Mesenchymal stem cell (in vitro differentiated cells and primary cell): Measurements from ENCODE around the gene HOXB13.
A peak's percentile ranks its signal among the peaks of the same experiment; 100 is the strongest.

Source experiments
- DNase-seq: peaks from one replicate; pipeline ENCODE4 v3.0.0-alpha.2; 2013
- H2AFZ ChIP-seq: one replicate; pipeline ENCODE4 v1.6.1; 2013; ENCODE audit warnings: low read depth, mild to moderate bottlenecking, control low read depth, inconsistent platforms, low read length, moderate library complexity
- H2AK5ac ChIP-seq: 2 replicates; pipeline ENCODE4 v1.6.1; 2013; ENCODE audit warnings: low read length, moderate library complexity, mild to moderate bottlenecking, inconsistent platforms; ENCODE audit not compliant: severe bottlenecking
- H2BK120ac ChIP-seq: one replicate; pipeline ENCODE4 v1.6.1; 2013; ENCODE audit warnings: low read depth, mild to moderate bottlenecking, inconsistent platforms, low read length, moderate library complexity
- H2BK12ac ChIP-seq, 2 experiments: one replicate each; pipeline ENCODE4 v1.6.1; 2013; ENCODE audit warnings: inconsistent platforms in 2 of 2, low read length in 2 of 2, mild to moderate bottlenecking in 2 of 2, moderate library complexity in 2 of 2, control low read depth in 1 of 2
- H2BK15ac ChIP-seq: one replicate; pipeline ENCODE4 v1.6.1; 2013; ENCODE audit warnings: mild to moderate bottlenecking, low read depth, inconsistent platforms; ENCODE audit not compliant: poor library complexity, severe bottlenecking
- H2BK5ac ChIP-seq: 2 replicates; pipeline ENCODE4 v1.6.1; 2013; ENCODE audit warnings: low read depth, mild to moderate bottlenecking, low read length, control low read depth, inconsistent platforms; ENCODE audit not compliant: poor library complexity, severe bottlenecking
- H3K14ac ChIP-seq, 2 experiments: one replicate each; pipeline ENCODE4 v1.6.1; 2013; ENCODE audit warnings: inconsistent platforms in 2 of 2, low read length in 2 of 2, control low read depth in 1 of 2, mild to moderate bottlenecking in 1 of 2, moderate library complexity in 1 of 2
- H3K18ac ChIP-seq, 2 experiments: one replicate each; pipeline ENCODE4 v1.6.1; 2013; ENCODE audit warnings: inconsistent platforms in 2 of 2, low read length in 2 of 2, control low read depth in 1 of 2, low read depth in 1 of 2, mild to moderate bottlenecking in 1 of 2
- H3K23ac ChIP-seq, 2 experiments: one replicate each; pipeline ENCODE4 v1.6.1; 2013; ENCODE audit warnings: inconsistent platforms in 2 of 2, low read length in 2 of 2, mild to moderate bottlenecking in 2 of 2, moderate library complexity in 2 of 2, control low read depth in 1 of 2
- H3K27ac ChIP-seq: 2 replicates; pipeline ENCODE4 v1.5.1; 2013; ENCODE audit warnings: mild to moderate bottlenecking, moderate library complexity, low read length, control low read depth, inconsistent platforms; ENCODE audit not compliant: poor library complexity, severe bottlenecking
- H3K27me3 ChIP-seq, 2 experiments: 2 replicates each; pipeline versions ENCODE4 v1.6.1 to v1.7.0; 2013; ENCODE audit warnings: low read length in 2 of 2, mild to moderate bottlenecking in 2 of 2, moderate library complexity in 2 of 2, control low read depth in 1 of 2, inconsistent platforms in 1 of 2; ENCODE audit not compliant: control insufficient read depth in 1 of 2, insufficient read depth in 1 of 2
- H3K36me3 ChIP-seq, 2 experiments: 2 replicates each; pipeline versions ENCODE4 v1.6.1 to v1.7.0; 2013; ENCODE audit warnings: low read length in 2 of 2, control low read depth in 1 of 2, inconsistent platforms in 1 of 2, low read depth in 1 of 2, mild to moderate bottlenecking in 1 of 2; ENCODE audit not compliant: insufficient read depth in 2 of 2, control insufficient read depth in 1 of 2
- H3K4ac ChIP-seq, 2 experiments: one replicate each; pipeline ENCODE4 v1.6.1; 2013; ENCODE audit warnings: inconsistent platforms in 2 of 2, low read length in 2 of 2, mild to moderate bottlenecking in 2 of 2, moderate library complexity in 2 of 2, control low read depth in 1 of 2, low read depth in 1 of 2
- H3K4me1 ChIP-seq: 2 replicates; pipeline ENCODE4 v1.6.1; 2013; ENCODE audit warnings: low read depth, low read length, control low read depth; ENCODE audit not compliant: control insufficient read depth, insufficient read depth
- H3K4me2 ChIP-seq: 2 replicates; pipeline ENCODE4 v1.6.1; 2013; ENCODE audit warnings: low read length, mild to moderate bottlenecking, inconsistent platforms; ENCODE audit not compliant: poor library complexity, severe bottlenecking
- H3K4me3 ChIP-seq, 2 experiments: 2 replicates each; pipeline versions ENCODE4 v1.5.1 to v1.7.0; 2013; ENCODE audit warnings: low read length in 2 of 2, mild to moderate bottlenecking in 2 of 2, control low read depth in 1 of 2, low read depth in 1 of 2; ENCODE audit not compliant: insufficient read depth in 1 of 2
- H3K79me1 ChIP-seq: replicated peaks from 2 replicates; pipeline ENCODE4 v1.6.1; 2013; ENCODE audit warnings: mild to moderate bottlenecking, control low read depth, low read length, inconsistent platforms; ENCODE audit not compliant: poor library complexity, severe bottlenecking
- H3K9ac ChIP-seq: 2 replicates; pipeline ENCODE4 v1.7.0; 2013; ENCODE audit warnings: mild to moderate bottlenecking, low read length, moderate library complexity
- H3K9me3 ChIP-seq: 2 replicates; pipeline ENCODE4 v1.7.0; 2013; ENCODE audit warnings: mild to moderate bottlenecking, low read length; ENCODE audit not compliant: control insufficient read depth
- H4K8ac ChIP-seq: one replicate; pipeline ENCODE4 v1.6.1; 2013; ENCODE audit warnings: inconsistent platforms, mild to moderate bottlenecking, low read length, moderate library complexity
- H4K91ac ChIP-seq: one replicate; pipeline ENCODE4 v1.6.1; 2013; ENCODE audit warnings: mild to moderate bottlenecking, low read length, inconsistent platforms
- WGBS: methylation state at CpG from one replicate; pipeline ENCODE4 v1.1.7; 2013; ENCODE audit warnings: mixed read lengths; 5-methylcytosine and 5-hydroxymethylcytosine counted together

Gene HOXB13

DNA sequence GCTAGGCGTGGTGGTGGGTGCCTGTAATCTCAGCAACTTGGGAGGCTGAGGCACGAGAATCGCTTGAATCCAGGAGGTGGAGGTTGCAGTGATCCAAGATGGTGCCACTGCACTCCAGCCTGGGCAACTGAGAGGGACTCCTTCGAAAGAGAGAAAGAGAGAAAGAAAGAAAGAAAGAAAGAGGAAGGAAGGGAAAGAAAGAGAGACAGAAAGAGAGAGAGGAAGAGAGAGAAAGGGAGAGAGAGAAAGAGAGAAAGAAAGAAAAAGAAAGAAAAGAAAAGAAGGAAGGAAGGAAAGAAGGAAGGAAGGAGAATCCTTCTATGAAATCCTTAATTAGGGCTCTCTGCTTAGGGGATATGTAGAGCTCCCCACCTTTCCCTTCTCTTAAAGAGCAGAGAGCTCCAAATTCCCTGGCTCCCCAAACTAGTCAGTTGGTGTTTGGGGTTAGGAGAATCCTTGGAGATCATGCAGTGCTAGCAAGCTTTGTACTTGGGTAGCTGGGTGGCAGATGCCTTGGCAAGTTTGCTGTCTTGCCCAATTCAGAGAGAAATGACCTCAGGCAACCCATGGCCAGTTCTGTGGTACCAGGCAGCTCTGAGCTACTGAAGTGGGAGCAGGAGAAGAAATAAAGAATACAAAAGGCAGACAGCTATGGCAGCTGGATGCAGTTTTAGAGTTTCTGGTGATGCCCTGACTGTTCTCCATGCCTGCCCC is 8.9 kb upstream of the HOXB13 start:
- H3K27ac ChIP-seq: no peak overlapping the region
- H2BK5ac ChIP-seq: no peak overlapping the region
- no peak overlapping the region for H2BK12ac ChIP-seq
- H3K9me3 ChIP-seq: no peaks in the 10 kb centered on the region
- no peak overlapping the region for H3K4ac ChIP-seq
- no peak for DNase-seq
- no peak overlapping the region for H3K9ac ChIP-seq
- H2BK15ac ChIP-seq: no peak overlapping the region
- H2AK5ac ChIP-seq: no peak overlapping the region
- WGBS: 82% methylated on average over 4 of the region's 4 CpGs
- peaks cover 5% of the 10 kb centered on the region for H3K4me1 ChIP-seq
- H3K27me3 ChIP-seq: peaks cover 94 to 99% of the 10 kb centered on the region in 2 experiments
- no peak overlapping the region for H3K23ac ChIP-seq
- no peak overlapping the region for H3K14ac ChIP-seq
- no peak overlapping the region for H2BK120ac ChIP-seq
- H3K4me2 ChIP-seq: no peak overlapping the region
- no peak overlapping the region for H4K91ac ChIP-seq
- H2AFZ ChIP-seq: no peak overlapping the region
- H3K4me3 ChIP-seq: no peak overlapping the region
- H4K8ac ChIP-seq: no peak overlapping the region
- H3K79me1 ChIP-seq: no peaks in the 10 kb centered on the region
- H3K36me3 ChIP-seq: no peaks in the 10 kb centered on the region
- no peak overlapping the region for H3K18ac ChIP-seq

DNA sequence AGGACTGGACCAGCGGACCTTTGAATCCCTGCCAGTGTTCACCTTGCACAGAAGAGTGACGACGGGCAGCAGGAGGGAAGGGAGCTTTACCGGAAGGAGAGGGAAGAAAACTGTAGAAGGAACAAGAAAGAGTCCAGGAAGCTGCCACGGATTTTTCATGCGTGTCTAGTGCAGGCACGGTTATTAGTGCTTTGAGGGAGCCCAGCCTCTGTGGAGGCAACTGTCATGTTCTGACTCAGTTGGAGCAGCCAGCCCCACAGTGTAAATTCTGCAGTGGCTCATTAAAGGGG is 6.5 kb upstream of the HOXB13 start:
- Histone ChIP-seq H3K18ac (no peak overlapping the region), H3K36me3 (no peaks in the 10 kb centered on the region), H4K8ac (no peak overlapping the region), H4K91ac (no peak overlapping the region), H3K23ac (no peak overlapping the region), H3K79me1 (no peaks in the 10 kb centered on the region), H2BK120ac (no peak overlapping the region), H2BK15ac (no peak overlapping the region), H3K9me3 (no peaks in the 10 kb centered on the region), H2BK5ac (no peak overlapping the region), H2AK5ac (no peak overlapping the region), H3K27me3 (peaks cover 96 to 98% of the 10 kb centered on the region in 2 experiments), H2BK12ac (no peak overlapping the region), H3K4ac (no peak overlapping the region), H3K9ac (no peak overlapping the region), H3K4me2 (no peak overlapping the region), H3K14ac (no peak overlapping the region), H3K27ac (no peak overlapping the region), H2AFZ (no peak overlapping the region), H3K4me1 (peaks cover 5% of the 10 kb centered on the region), H3K4me3 (no peak overlapping the region)
- WGBS: 14% methylated on average over 7 of the region's 7 CpGs
- DNase-seq: no peak

DNA sequence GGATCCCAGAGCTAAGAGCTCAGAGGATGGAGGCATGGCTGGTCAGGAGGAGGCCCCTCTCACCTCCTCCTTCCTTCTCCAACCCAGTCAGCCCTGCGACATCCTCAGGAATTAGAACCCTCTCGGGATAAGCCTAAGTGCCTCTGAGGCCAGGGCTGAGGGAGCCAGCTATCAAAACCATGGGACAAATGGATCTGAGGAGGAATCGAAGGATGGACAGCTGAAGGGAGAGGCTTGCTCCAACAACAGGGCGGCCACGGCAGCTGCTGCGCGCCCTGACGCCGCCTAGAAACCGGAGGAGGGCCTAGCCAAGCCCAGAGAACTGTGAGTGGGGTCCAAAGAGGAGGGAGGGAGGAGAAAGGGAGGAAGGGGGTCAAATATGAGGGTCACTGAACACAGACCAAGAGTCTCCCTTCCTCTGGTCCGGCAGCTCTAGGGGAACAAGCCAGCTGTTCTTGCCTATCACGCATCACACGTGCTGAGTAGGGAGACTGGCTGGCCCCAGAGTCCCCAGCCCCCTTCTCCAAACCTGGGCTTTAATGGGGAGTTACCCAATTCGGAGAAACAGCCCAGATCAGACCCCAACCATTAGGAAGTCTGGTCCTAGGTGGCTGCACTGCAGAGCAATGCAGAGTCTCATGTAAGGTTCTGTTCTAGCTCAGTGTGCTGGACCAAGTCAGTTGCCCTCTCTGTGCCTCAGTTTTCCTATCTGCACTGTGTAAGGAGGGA is 5.9 kb upstream of the HOXB13 start:
- 25% methylated on average over 13 of the region's 14 CpGs for WGBS
- no peaks in the 10 kb centered on the region for H3K9me3 ChIP-seq
- no peak overlapping the region for H2AFZ ChIP-seq
- no peak overlapping the region for H3K18ac ChIP-seq
- no peak overlapping the region for H2BK12ac ChIP-seq
- no peak overlapping the region for H3K4me3 ChIP-seq
- H3K23ac ChIP-seq: no peak overlapping the region
- no peak overlapping the region for H3K4me2 ChIP-seq
- DNase-seq: no peak
- no peak overlapping the region for H2BK15ac ChIP-seq
- H2AK5ac ChIP-seq: no peak overlapping the region
- no peak overlapping the region for H3K9ac ChIP-seq
- H2BK5ac ChIP-seq: no peak overlapping the region
- H3K79me1 ChIP-seq: no peaks in the 10 kb centered on the region
- H2BK120ac ChIP-seq: no peak overlapping the region
- H4K8ac ChIP-seq: no peak overlapping the region
- no peak overlapping the region for H3K27ac ChIP-seq
- H3K4ac ChIP-seq: no peak overlapping the region
- H4K91ac ChIP-seq: no peak overlapping the region
- H3K36me3 ChIP-seq: no peaks in the 10 kb centered on the region
- H3K27me3 ChIP-seq: peaks cover 97 to 98% of the 10 kb centered on the region in 2 experiments
- H3K4me1 ChIP-seq: peaks cover 5% of the 10 kb centered on the region
- H3K14ac ChIP-seq: no peak overlapping the region

DNA sequence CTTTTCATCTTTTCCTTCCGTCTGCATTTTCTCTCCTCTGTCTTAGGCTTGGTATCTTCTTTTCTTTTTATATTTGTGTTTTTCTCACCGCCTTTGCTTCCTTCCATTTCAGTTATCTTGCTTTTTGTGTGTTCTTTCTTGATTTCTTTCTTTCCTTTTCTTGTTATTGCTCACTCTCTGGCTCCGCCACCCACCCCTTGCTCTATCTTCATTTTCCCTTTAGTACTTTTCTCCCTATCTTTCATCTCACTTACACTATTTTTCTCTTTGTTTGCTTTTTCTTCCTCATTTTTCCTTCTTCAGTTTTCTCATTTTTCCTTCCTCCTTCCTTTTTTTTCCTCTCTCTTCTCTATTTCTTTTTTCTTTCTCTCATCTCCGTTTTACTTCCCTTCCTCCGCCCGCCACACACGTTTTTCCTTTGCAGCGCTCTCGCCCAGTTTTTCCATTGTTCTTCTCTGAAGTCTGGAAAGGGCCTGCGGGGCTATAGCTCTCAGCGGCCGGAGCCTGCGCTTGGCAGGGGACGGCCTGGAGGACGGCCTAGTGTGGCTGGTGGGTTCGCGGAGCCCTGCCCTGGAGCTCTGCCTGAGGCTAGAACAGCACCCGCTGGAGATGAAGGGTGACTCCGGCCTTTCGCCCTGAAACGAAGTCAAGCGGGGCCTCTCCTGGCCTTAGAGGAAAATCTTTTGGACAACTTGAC is 5.2 kb upstream of the HOXB13 start:
- H3K9me3 ChIP-seq: no peaks in the 10 kb centered on the region
- no peak overlapping the region for H2BK120ac ChIP-seq
- H3K4me1 ChIP-seq: peaks cover 3% of the 10 kb centered on the region
- no peak overlapping the region for H4K8ac ChIP-seq
- peak overlapping the region; percentile 30 for H3K4me2 ChIP-seq
- no peak overlapping the region for H2BK12ac ChIP-seq
- DNase-seq: no peak
- H3K14ac ChIP-seq: no peak overlapping the region
- no peak overlapping the region for H3K4me3 ChIP-seq
- no peak overlapping the region for H2BK15ac ChIP-seq
- no peak overlapping the region for H2AFZ ChIP-seq
- H3K27me3 ChIP-seq: peaks cover 97 to 98% of the 10 kb centered on the region in 2 experiments
- H4K91ac ChIP-seq: no peak overlapping the region
- no peaks in the 10 kb centered on the region for H3K79me1 ChIP-seq
- H3K18ac ChIP-seq: no peak overlapping the region
- H3K36me3 ChIP-seq: no peaks in the 10 kb centered on the region
- 11% methylated on average over 22 of the region's 22 CpGs for WGBS
- H3K9ac ChIP-seq: no peak overlapping the region
- H2BK5ac ChIP-seq: no peak overlapping the region
- no peak overlapping the region for H3K23ac ChIP-seq
- H3K4ac ChIP-seq: no peak overlapping the region
- no peak overlapping the region for H3K27ac ChIP-seq
- no peak overlapping the region for H2AK5ac ChIP-seq
